ENCODE measurements around the gene NTRK1.

DNA sequence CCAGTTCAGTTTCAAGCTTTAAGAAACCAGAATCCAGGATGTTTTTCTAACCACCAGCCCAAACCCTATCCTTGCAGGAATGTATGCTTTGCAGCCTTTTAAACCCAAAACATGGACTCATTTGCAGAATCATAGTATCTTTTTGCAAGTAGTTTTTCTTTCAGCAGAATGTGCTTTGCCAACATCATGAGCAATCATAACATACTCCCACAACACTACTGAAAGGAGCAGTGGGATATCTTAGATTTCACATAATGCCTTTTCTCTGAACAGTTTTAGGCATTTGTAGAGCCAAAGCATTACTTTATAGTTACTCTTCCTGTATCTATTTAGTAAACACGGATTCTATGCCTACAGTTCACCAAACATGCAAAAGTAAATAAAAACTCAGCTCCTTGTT is 34.0 kb upstream of the NTRK1 start:
- no peak for TF ChIP-seq ZNF274 (IDR thresholded peaks at IDR 0.05; ENCODE audit: low read depth, low read length)
- no peak for TF ChIP-seq YY1 (IDR thresholded peaks at IDR 0.05; ENCODE audit: insufficient read depth, insufficient read length)
- no peak for TF ChIP-seq SUZ12 (IDR thresholded peaks at IDR 0.05; ENCODE audit: extremely low read depth, insufficient read depth, insufficient read length)

Measured in NT2/D1 (cell line).